Natural killer cell (primary cell): ENCODE data around the gene NPFFR1. TPM values are rescaled to one million over a fixed set of nuclear protein-coding genes. Genes with fewer than 3 reads are reported as not detected.

Experiments
- ATAC-seq, 3 donors: fragments of 150-1000 bp in 2 of 3; fragments of 200-7000 bp in 1 of 3; cut with Tn5 transposase; 1 replicate in 1 of 3; 2 replicates in 2 of 3; pipeline ENCODE4 v1.10.0; 2021; ENCODE audit warnings: mild to moderate bottlenecking in 2 of 3, moderate library complexity in 2 of 3
- DNase-seq, 2 donors: peaks; one replicate each; pipeline versions ENCODE4 v3.0.0 to v3.0.0-alpha.2; 2013 to 2021; ENCODE audit warnings: mixed read lengths in 1 of 2
- H3K27ac ChIP-seq: one replicate; pipeline ENCODE4 v1.5.1; 2013; ENCODE audit warnings: mild to moderate bottlenecking, low read length
- H3K27me3 ChIP-seq: one replicate; pipeline ENCODE4 v1.6.1; 2013; ENCODE audit warnings: low read length; ENCODE audit not compliant: control insufficient read depth, insufficient read depth
- H3K36me3 ChIP-seq: one replicate; pipeline ENCODE4 v1.6.1; 2013; ENCODE audit warnings: low read length; ENCODE audit not compliant: control insufficient read depth, insufficient read depth
- H3K4me1 ChIP-seq: one replicate; pipeline ENCODE4 v1.6.1; 2013; ENCODE audit warnings: low read length; ENCODE audit not compliant: control insufficient read depth, insufficient read depth
- H3K4me3 ChIP-seq: one replicate; pipeline ENCODE4 v1.5.1; 2013; ENCODE audit warnings: low read length
- H3K9me3 ChIP-seq: one replicate; pipeline ENCODE4 v1.6.1; 2013; ENCODE audit warnings: low read length; ENCODE audit not compliant: control insufficient read depth, insufficient read depth
- H3K27ac Mint-ChIP-seq, 2 donors: one replicate each; pipeline ENCODE4 v1.8.0; 2022; ENCODE audit warnings: mild to moderate bottlenecking in 2 of 2, mixed read lengths in 2 of 2, moderate library complexity in 1 of 2
- H3K27me3 Mint-ChIP-seq, 2 donors: one replicate each; pipeline ENCODE4 v1.8.0; 2022; ENCODE audit warnings: low read depth in 2 of 2, mixed read lengths in 2 of 2
- H3K36me3 Mint-ChIP-seq: one replicate; pipeline ENCODE4 v1.8.0; 2022; ENCODE audit warnings: mixed read lengths
- H3K4me1 Mint-ChIP-seq, 2 donors: one replicate each; pipeline ENCODE4 v1.8.0; 2022; ENCODE audit warnings: mixed read lengths in 2 of 2
- H3K4me3 Mint-ChIP-seq: one replicate; pipeline ENCODE4 v1.8.0; 2022; ENCODE audit warnings: mild to moderate bottlenecking, moderate library complexity, mixed read lengths
- H3K9me3 Mint-ChIP-seq, 2 donors: one replicate each; pipeline ENCODE4 v1.8.0; 2022; ENCODE audit warnings: mixed read lengths in 2 of 2
- CTCF ChIP-seq: fragments of 200-600 bp; IDR thresholded peaks from one replicate; pipeline ENCODE4 v1.8.0; 2022; ENCODE audit warnings: antibody characterized with exemption
- WGBS: methylation state at CpG from one replicate; pipeline ENCODE4 v1.1.7; 2013; ENCODE audit warnings: missing lambda C conversion rate; ENCODE audit not compliant: insufficient coverage; 5-methylcytosine and 5-hydroxymethylcytosine counted together
- intact Hi-C: fragments of 100-400 bp; cut with micrococcal nuclease; formaldehyde crosslinking; loops from one replicate; pipeline ENCODE4 v1.14.2; 2022
- total RNA-seq, 4 donors: library from RNA; stranded (reverse); fragments of 120-200 nt in 1 of 4; gene quantifications; one replicate each; pipeline versions ENCODE4 v1.2.3 to v1.2.4, GENCODE V29; 2013 to 2022

Gene NPFFR1
- total RNA-seq, 3 donors from 2014 or later (not counting 1 experiment from before 2014, with no cell fraction given) = 0.05 TPM; not detected in 2

- no peak overlapping the region for H3K4me3 Mint-ChIP-seq
- no peak for TF ChIP-seq CTCF
- H3K9me3 Mint-ChIP-seq = no peaks in the 10 kb centered on the region
- H3K4me1 ChIP-seq = no peaks in the 10 kb centered on the region
- ATAC-seq = no peak
- H3K36me3 Mint-ChIP-seq = no peaks in the 10 kb centered on the region
- WGBS = 77% methylated on average over 18 of the region's 19 CpGs
- intact Hi-C loops = no loop called here
- no peak overlapping the region for H3K27ac ChIP-seq
- H3K9me3 ChIP-seq = no peaks in the 10 kb centered on the region
- H3K27me3 ChIP-seq = no peaks in the 10 kb centered on the region
- H3K4me3 ChIP-seq = no peak overlapping the region
- peaks cover 2 to 7% of the 10 kb centered on the region in 2 donors for H3K27me3 Mint-ChIP-seq
- H3K36me3 ChIP-seq = no peaks in the 10 kb centered on the region
- H3K27ac Mint-ChIP-seq = no peak overlapping the region
- no peaks in the 10 kb centered on the region for H3K4me1 Mint-ChIP-seq
- no peak for DNase-seq
Measured at GRCh38 chr10:70308121-70309060, 24.6 kb upstream of the NPFFR1 start.

- H3K4me1 Mint-ChIP-seq = no peaks in the 10 kb centered on the region
- H3K4me3 Mint-ChIP-seq = no peak overlapping the region
- no peaks in the 10 kb centered on the region for H3K36me3 ChIP-seq
- intact Hi-C loops = no loop called here
- H3K27ac Mint-ChIP-seq = no peak overlapping the region
- H3K27ac ChIP-seq = no peak overlapping the region
- no peaks in the 10 kb centered on the region for H3K27me3 ChIP-seq
- H3K4me1 ChIP-seq = peaks cover under 1% of the 10 kb centered on the region
- H3K27me3 Mint-ChIP-seq = peaks cover 2 to 7% of the 10 kb centered on the region in 2 donors
- no peaks in the 10 kb centered on the region for H3K9me3 Mint-ChIP-seq
- no peak overlapping the region for H3K4me3 ChIP-seq
- ATAC-seq (no peak), DNase-seq (no peak)
- 94% methylated on average over 5 of the region's 5 CpGs for WGBS
- H3K9me3 ChIP-seq = no peaks in the 10 kb centered on the region
- TF ChIP-seq CTCF = no peak
- no peaks in the 10 kb centered on the region for H3K36me3 Mint-ChIP-seq
Measured at GRCh38 chr10:70306886-70307520, 23.2 kb upstream of the NPFFR1 start.

- 72% methylated on average over 4 of the region's 4 CpGs for WGBS
- no peak for TF ChIP-seq CTCF
- no peak for DNase-seq
- Histone ChIP-seq H3K4me1 (peaks cover 5% of the 10 kb centered on the region), H3K9me3 (no peaks in the 10 kb centered on the region), H3K27me3 (no peaks in the 10 kb centered on the region), H3K27ac (no peak overlapping the region), H3K36me3 (no peaks in the 10 kb centered on the region), H3K4me3 (no peak overlapping the region)
- ATAC-seq = no peak
- H3K36me3 Mint-ChIP-seq = no peaks in the 10 kb centered on the region
- no peak overlapping the region for H3K27ac Mint-ChIP-seq
- H3K4me3 Mint-ChIP-seq = no peak overlapping the region
- H3K9me3 Mint-ChIP-seq = no peaks in the 10 kb centered on the region
- intact Hi-C loops = no loop called here
- peaks cover 2 to 7% of the 10 kb centered on the region in 2 donors for H3K27me3 Mint-ChIP-seq
- H3K4me1 Mint-ChIP-seq = no peaks in the 10 kb centered on the region
Measured at GRCh38 chr10:70306181-70306705, 22.4 kb upstream of the NPFFR1 start.
